Upper lobe of left lung (tissue), 4 donors: ENCODE results near the gene BRINP2.

Source experiments
- CTCF ChIP-seq, 6 experiments: fragments of 450-650 bp in 4 of 6; fragments of 200-600 bp in 2 of 6; sonication (generic) in 2 of 6; IDR thresholded peaks; one replicate each; pipeline ENCODE4 v1.5.1; 2016 to 2019; ENCODE audit warnings: antibody characterized with exemption in 6 of 6
- EP300 ChIP-seq, 4 donors: sonication (generic); formaldehyde crosslinking; IDR thresholded peaks; one replicate each; pipeline ENCODE4 v1.5.1; 2017; ENCODE audit warnings: antibody characterized with exemption in 4 of 4, control low read depth in 2 of 4
- POLR2A ChIP-seq, 4 donors: fragments of 450-650 bp; IDR thresholded peaks; one replicate each; pipeline ENCODE4 v1.5.1; 2016 to 2017; ENCODE audit warnings: antibody characterized with exemption in 4 of 4, mild to moderate bottlenecking in 2 of 4
- POLR2AphosphoS5 ChIP-seq, 2 donors: sonication (generic); formaldehyde crosslinking; IDR thresholded peaks; one replicate each; pipeline ENCODE4 v1.5.1; 2017; ENCODE audit warnings: antibody characterized with exemption in 2 of 2

DNA sequence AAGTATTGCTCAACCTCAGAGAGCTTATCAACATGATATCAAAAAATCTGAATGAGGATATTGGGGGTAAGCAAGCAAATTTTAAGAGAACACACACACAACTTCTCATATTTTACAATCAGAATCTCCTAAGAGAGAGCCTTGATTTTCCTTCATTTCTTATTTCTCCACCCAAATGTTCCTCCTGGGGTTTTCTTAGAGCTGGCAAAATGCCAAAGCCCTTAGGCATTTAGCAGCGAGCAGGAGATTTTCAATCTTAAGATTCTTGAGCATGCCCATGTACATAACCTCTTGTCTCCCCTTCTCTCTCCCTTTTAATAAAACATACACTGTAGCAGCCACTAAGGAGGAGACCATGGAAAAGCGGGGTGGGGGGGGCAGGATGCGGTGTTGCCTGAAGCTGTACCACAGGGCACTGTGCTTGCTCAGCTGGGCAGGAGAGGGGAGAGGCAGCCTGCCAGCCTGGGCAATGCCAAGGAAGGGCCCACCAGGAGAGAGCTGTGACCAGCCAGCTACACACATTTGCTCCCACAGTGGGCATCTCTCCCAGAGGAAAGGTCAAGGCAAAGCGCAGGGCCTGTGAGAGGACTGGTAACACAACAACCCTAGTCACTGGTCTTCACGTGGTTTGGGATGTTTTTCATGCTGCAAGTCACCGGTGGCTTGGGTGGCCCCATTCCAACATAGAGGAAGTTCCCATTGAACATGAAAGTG, 4.3 kb downstream of the BRINP2 start:
- no peak for TF ChIP-seq CTCF (IDR thresholded peaks at IDR 0.05)
- no peak for TF ChIP-seq POLR2AphosphoS5 (IDR thresholded peaks at IDR 0.05)
- no peak for TF ChIP-seq EP300 (IDR thresholded peaks at IDR 0.05)
- no peak for TF ChIP-seq POLR2A (IDR thresholded peaks at IDR 0.05)
